GM21367 (cell line): ENCODE data around the gene VWA5B1.

ENCODE experiments used
- ATAC-seq: cut with Tn5 transposase; IDR thresholded peaks from one replicate; pipeline ENCODE4 v1.9.1; 2021; ENCODE audit not compliant: unreplicated experiment

VWA5B1 gene

GRCh38 chr1:20344738-20345137 is 54.1 kb downstream of the VWA5B1 start:
- ATAC-seq = no peak

DNA sequence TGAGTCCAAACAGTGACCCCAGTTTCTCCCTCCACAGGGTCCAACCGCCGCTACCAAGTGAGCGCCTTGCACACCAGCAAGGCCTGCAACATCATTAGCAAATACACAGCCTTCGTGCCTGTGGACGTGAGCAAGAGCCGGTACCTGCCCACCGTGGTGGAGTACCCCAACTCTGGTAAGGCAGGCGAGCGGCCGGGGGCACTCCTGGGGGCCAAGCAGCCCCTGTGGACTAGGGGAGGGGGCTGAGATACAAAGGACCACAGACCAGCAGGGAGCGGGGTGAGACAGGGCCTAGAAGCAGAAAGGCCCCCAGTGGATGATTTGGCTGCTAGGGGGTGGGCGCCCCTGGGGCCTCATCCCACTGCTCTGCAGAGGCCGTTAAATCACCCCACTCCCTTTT is 54.7 kb downstream of the VWA5B1 start:
- ATAC-seq = no peak

DNA sequence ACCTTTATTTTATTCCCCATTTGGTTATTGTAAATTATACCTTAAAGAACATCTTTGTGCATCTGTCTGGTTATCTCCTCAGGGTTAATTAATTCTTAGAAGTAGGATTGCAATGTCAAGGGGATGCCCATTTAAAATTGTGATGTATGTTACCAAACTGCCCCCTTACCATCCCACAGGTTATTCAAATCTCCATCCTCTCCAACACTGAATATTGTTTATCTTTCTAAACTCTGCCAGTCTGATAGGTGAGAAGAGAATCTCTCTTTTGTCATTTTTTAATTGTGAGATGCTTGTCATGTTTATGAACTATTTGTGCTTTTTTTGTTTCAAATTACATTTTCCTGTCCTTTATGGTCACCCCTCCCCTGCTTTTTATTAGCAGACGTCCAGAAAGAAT is 55.8 kb downstream of the VWA5B1 start:
- no peak for ATAC-seq

DNA sequence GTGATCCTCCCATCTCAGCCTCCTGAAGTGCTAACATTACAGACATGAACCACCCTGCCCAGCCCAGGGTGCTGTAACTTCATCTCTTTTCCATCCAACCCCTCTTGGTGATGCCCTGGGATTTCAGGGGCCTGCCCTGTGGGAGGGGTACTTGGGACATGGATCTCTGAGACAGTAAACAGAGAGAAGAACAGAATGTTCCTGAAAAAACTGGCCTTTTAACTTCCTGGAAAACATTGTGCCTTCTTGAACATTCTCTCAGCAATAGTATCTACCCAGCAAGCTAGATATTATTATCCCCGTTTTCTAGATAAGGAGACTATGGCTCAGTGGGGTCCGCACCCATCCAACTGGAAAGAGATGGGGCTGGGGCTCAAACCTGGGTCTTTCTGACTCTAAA is 57.0 kb downstream of the VWA5B1 start:
- no peak for ATAC-seq

GRCh38 chr1:20348326-20348915 is 57.7 kb downstream of the VWA5B1 start:
- ATAC-seq = no peak

- no peak for ATAC-seq
Observed at GRCh38 chr1:20349561-20349960, 58.9 kb downstream of the VWA5B1 start.

DNA sequence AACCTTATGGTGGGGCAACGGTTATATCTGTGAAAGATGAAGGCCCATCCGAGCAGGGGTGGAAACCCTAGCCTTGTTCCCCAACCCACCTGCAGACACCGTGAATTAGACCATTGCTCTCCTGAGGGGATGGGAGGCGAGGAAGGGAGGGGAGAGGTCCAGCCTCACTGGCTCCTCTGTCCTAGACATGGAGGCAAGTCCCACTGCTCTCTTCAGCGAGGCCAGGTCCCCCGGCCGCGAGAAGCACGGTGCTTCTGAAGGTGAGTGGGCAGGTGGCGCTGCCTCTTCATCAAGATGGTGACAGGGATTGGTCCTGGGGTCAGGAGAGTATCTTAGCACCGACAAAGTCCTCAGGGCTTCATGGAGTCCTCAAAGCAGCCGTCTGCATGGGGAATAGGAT is 59.3 kb downstream of the VWA5B1 start:
- ATAC-seq = no peak

DNA sequence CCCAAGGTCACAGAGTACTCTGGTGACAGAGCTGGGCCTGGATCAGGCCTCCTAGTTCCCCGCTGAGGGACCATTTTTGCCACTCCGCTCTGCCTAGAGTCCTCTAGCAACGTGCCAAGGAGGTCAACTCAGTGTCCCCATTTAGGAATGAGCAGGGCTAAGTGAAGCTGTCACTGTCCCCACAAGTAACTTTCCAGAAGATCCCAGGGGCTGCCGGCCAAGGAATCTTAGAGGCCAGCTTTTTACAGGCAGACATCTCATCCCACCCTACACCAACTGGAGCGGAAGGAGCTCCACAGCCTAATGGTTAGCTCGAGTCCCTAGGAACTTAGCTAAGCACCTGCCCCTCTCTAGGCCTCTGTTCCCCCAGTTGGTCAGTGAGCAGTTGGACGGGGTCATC is 59.7 kb downstream of the VWA5B1 start:
- ATAC-seq = no peak

- ATAC-seq = no peak
Observed at GRCh38 chr1:20351911-20352701, 61.4 kb downstream of the VWA5B1 start.

DNA sequence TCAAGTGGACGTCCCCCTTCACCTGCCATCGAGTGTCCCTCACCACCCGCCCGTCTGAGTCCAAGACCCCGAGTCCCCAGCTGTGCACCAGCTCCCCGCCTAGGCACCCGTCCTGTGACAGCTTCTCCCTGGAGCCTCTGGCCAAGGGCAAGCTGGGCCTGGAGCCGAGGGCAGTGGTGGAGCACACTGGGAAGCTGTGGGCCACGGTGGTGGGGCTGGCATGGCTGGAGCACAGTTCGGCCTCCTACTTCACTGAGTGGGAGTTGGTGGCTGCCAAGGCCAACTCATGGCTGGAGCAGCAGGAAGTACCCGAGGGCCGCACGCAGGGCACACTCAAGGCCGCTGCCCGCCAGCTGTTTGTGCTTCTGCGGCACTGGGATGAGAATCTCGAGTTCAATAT is 63.2 kb downstream of the VWA5B1 start:
- ATAC-seq = no peak

GRCh38 chr1:20354610-20355009 is 63.9 kb downstream of the VWA5B1 start:
- ATAC-seq = no peak

GRCh38 chr1:20355101-20355827 is 64.6 kb downstream of the VWA5B1 start:
- ATAC-seq = no peak

DNA sequence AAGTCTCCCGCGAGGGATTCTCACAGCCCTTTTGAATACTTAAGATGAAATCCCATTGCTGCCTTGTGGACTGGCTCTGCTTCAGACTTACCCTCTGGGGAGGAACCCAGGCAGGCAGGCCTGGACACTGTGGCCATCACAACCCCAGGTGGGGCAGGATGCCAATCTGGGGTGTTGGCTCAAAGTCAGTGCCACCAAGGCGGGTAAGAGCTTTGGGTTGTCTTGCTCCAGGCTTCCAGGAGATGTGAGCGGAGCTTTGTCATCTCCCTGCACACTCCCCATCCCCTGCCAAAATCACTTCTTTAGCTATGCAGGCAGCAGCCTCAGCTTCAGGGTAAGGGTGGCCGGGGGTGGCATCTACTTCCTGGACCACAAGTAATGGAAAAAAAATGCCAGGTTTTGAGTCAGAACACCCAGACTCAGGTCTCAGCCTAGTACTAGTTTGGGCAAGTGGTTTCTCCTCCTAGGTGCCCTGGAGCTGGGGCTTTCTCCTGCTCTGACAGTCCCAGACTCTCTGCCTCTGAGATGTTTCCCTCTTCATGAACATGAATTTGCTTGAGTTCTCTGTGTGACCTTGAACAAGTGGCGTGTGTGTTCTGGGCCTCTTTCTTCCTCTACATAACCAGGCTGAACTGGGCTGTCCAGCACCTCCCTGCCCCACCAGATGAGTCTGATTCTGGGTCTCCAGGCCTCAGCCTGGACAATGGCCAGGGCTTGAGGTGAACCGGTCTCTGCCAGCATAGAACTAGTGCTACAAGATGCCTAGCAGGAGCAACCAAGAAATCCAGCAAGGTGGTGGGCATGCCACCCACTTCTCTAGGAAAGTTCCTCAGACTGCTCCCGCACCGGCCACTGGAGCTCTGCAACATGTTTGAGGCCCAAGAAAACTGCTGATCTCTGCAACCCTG is 65.4 kb downstream of the VWA5B1 start:
- no peak for ATAC-seq

GRCh38 chr1:20356850-20357459 is 66.3 kb downstream of the VWA5B1 start:
- ATAC-seq = no peak

DNA sequence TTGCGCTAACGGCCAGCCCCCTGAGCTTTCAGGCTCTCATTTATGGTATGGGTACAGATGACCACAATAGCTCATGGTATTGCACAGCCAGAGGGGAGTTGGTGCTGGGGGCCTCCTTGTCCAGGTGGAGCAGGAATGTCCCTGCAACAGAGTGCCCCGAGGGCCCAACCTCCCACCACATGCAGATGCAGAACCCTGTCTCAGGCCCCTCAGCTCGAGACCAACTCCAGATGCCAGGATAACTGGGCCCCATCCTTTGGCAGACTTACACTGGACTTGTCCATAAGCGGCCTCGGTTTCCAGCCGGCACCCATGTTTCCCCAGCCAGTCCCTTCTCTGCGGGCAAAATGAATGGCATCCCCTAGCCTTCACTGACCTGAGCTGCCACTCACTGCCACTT is 67.1 kb downstream of the VWA5B1 start:
- ATAC-seq = no peak

DNA sequence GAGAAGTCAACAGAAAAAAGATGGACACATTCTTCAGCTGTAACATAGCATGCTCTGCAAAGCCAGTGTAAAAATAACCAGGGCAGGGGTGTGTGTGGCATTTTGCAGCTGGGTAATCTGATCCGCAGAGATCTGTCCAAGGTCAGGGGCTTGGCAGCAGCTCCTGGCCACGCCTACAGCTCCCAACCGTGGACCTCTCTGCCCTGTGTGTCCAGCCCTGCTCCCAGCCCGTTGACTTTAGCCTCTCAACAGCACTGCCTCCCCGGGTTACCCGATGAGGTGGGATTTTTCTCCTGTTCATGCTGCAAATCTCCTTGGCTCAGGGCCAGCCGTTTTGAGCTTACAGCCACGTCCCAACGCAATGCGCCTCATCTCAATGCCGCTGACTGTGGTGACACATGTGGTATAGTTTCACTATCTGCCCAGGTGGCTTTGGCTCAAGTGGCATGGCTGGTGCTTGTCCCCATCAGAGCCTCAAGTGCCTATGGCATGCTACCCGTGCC is 68.1 kb downstream of the VWA5B1 start:
- no peak for ATAC-seq

DNA sequence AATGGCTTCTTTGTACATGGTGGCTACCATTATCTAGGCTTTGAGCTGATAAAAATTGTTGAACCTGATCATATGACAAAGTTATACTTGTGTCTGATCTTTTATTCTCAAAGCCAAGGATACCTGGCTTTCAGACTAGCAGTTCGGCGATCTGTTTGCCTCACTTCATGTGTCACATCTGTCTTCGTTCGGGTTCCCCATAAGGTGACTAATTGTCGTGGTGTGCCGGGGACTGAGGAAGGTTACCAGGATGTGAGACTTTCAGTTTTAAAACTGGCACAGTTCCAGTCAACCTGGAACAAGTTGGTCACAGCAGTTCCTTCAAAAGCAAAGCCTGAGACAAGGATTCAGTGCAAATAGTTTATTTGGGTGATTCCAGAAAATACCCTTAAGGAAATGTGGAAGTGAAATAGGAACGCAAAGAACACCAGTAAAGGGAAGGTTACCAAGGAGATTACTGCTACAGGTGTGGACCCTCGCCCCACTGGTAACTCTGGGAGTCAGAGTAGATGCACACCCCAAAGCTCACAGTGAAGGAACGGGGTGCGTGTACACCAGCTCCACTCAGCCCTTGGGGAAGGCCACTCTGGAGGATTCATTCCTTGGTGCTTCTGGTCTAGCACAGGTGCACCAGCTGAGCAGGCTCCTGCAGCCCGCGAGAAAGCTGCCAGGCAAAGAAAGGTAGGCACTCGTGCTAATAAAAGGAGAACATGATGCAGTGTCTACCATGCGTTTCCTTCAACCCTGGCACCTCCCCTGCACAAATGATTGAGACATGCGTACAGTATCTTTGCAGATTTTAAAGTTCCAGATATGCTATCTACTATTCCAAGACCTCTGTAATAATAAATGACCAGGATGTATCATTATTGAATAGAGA is 69.0 kb downstream of the VWA5B1 start:
- no peak for ATAC-seq

DNA sequence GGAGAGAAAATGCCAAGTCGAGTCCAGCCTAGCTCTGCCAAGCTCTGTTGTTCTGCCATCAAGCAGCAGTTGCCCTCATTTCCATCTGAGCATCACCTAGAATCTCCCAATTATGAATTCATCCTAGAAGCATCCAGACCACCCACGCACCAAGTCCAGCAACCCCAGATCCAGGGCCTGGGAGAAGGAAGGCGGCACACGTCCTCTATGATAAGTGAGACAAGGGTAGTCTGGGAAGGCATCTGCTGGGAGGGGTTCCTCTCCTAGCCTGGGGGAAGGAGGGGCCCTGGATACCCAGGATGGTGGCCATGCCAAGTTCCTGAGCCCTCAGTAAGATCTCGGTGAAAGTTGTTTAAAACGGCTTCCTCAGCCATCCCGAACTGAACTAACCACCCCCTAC is 70.7 kb downstream of the VWA5B1 start:
- no peak for ATAC-seq

- ATAC-seq = no peak
Observed at GRCh38 chr1:20361805-20362381, 71.2 kb downstream of the VWA5B1 start.
